Glomerular visceral epithelial cell (primary cell): ENCODE measurements around the gene UBR2.
"Not testable (repeated sequence)": the region's sequence is repeated elsewhere in the genome, so short reads cannot be mapped to it uniquely, and the experiment has no call there.

Source experiments
- DNase-seq: peaks from one replicate; pipeline ENCODE4 v3.0.0-alpha.2; 2016; ENCODE audit errors: extremely low spot score

UBR2 gene

DNA sequence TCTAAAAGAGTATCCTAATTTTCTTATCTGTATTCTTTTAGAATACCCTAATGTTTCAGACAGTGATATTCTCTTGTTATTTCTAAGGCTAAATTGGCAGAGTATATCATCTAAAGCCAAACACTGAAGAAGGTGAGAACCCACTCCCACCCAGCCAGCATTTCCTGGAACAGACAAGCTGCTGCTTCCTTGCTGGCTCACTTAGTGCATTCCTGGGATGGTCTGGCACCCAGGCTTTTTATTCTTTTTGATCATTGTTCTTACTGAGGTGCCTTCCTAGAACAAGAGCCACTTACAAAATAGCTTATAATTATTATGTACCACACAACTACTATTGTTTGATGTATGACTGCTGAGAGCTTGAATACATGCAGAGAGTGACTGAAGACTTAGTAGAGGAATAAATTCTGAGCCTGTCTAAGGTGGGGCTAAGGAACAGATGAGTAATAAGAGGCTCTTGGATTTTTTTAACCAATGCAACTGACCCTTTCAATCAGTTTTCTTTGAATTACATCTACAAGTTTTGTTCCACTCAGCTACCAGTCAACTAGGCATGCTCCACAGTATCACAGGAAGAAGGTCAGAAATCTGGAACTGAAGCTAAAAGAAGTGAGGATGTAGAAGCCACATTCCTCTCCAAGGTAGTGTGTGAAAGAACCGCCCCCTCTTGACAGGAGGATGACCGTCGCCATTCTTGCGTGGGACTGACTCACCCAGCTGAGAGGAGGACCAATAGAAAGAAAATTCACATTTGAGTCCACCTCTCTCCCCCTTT is 128.5 kb downstream of the UBR2 start:
- DNase-seq: peak; percentile 77

DNA sequence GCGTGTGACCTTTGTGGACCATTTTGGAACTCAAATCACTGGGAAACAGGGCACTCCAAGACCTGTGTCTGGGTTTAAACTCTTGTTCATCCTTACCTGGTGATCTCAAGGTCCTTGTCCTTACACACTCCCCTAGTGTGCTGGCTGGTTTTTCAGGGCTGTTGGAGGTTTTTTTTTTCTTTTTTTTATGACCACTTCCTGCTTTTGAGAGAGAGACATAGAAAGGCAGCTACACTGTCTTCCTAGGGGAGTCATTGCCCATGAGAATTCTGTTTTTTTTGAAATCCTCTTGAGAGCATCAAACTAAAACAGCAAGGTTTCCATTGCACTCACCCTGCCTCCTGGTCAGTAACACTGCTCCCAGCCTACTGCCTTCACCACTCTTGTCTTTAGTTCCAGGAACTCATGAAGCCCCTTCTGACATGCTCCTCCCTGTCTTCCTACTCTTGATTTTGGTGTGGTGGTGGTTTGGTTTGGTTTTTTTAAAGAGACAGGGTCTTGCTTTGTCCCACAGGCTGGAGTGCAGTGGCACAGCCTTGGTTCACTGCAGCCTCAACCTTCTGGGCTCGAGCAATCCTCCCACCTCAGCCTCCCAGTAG is 130.0 kb downstream of the UBR2 start:
- DNase-seq: no peak

DNA sequence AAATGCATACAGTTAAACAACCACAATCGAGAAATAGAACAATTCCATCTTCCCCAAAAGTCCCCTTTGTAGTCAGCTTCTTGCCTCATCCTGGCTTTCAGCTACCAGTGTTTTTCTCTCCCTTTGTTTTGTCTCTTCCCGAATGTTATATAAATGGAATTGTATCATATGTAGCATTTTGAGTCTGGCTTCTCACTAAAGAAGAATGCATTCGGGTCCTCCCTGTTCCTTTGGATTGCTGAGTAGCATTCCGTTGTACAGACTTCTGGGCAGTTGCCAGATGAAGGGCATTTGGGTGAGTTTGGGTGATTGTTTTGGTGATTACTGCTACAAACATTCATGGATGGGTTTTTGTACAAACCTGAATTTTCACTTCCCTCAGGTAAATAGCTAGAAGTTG is 130.8 kb downstream of the UBR2 start:
- no peak for DNase-seq

DNA sequence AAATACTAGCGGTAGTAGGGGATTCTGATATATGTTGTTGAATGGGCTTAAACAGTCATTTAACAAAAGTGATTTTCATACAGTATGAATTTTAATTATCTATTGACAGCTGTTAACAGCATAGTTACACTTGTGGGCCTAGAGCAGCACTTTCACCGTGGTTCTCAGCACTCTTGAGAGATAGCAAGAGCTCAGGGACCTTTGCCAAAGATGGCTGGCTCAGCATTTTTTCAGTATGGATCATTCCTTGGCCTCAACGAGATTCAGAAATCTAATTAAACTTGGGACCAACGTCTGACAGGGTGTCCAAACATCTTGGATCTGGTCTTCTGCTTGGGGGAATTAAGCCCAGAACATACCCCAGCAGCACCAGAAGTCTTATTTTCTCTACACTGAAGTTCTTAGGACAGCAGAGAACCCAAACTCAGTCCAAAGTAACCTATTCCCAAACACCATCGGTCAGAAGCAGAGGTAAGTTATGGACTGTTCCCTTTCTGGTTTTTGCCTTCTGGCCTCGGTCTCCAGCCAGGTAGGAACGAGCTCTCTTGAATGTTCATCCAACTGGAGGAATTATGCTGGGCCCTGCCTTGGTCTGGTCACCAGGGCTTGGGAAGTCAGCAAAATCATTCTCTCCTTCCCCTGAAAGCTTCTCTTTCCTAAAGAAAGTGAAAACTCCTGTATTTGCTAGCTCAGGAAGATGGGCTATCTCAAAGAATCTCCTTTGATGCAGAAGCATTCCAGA is 132.9 kb downstream of the UBR2 start:
- no peak for DNase-seq

DNA sequence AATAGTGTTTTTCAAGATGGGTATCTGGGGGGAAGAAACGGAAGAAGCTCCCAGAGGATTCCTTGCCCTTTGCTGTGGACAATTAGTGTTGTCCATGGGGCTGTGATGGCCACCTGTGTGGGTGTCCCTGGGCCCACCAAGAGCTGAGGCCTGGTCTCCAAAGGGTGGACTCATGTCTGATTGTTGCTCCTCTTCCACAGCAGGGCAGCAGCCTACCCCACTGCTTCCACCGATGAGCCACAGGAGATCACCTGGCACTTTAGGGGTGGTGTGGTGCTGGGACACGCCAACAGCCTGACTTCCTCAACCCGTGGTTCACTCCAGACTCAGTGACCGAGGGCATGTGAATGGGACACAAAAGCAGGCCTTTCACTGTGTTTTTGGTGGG is 133.4 kb downstream of the UBR2 start:
- no peak for DNase-seq

DNA sequence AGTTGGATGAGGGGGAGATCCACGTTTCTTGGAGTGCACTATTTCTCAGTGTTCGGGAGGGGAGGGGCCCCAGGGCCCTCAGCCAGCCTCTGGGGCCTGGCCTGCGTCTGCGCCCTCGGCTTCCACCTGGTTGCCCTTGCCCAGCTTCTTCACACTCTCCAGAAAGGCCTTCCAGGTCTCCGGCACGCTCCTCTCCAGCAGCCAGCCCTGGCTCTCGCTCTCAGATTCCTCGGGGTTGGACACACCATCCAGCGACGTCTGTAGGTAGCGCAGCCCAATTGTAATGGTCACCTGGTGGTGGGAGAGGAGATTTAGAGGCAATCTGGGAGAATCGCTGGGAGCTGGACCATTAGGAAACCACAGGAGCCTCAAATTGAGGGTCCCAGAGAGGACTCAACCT is 134.4 kb downstream of the UBR2 start:
- DNase-seq: no peak

DNA sequence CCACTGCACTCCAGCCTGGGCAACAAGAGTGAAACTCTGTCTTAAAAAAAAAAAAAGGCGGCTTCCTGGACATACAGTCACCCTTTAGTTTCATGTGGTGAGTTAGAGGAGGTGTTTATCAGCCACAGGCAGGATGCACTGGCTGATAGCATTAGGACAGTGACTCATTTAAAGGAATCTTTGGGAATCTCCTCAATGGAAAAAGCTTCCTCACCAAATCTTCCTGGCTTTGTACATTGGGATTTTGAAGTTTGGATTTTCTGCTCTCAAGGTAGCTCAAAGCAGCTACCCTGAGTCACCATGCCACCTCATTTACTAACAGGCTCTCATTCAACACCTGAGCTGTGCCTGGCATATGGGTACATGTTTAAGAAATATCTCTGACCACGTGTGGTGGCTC is 138.4 kb downstream of the UBR2 start:
- peak; percentile 84 for DNase-seq

DNA sequence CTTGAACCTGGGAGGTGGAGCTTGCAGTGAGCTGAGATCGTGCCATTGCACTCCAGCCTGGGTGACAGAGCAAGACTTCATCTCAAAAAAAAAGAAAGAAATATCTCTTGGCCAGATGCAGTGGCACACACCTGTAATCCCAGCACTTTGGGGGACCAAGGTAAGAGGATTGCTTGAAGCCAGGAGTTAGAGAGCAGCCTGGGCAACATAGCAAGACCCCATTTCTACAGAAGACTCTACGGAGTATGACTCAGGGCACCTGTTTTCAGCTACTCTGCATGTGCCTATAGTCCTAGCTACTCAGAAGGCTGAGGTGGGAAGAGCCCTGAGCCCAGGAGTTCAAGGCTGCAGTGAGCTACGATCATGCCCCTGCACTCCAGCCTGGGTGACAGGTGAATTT is 139.0 kb downstream of the UBR2 start:
- not testable (repeated sequence) for DNase-seq

DNA sequence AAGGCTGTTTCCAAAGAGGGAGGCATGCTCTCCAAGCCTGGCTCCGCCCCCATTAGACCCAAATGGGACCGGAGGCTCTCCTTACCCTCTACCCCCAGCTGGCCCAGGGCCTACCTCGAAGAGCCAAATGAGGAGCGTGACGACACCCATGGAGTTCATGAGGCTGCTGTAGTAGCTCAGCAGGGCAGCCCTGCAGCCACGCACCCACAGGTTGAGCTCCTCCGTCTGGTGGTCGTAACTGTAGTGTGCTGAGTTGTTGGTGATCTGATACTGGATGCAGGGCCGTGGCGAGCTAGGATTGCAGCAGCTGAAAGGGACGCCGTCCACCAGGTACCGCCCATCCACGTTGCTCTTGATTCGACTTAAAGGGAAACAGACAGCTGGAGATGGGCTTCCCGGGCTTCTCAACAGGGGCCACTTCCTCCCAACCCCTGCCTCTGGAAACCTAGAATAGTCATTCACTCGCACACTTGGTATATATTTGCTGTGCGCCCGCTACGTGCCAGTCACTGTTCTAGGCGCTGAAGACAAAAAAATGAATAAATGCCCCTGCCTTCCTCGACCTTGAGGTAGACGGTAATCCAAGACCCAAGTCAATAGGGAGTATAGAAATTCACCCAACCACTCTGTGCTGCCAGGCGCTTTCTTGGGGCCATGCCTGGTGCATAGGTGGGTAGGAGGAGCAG is 140.6 kb downstream of the UBR2 start:
- DNase-seq: no peak

DNA sequence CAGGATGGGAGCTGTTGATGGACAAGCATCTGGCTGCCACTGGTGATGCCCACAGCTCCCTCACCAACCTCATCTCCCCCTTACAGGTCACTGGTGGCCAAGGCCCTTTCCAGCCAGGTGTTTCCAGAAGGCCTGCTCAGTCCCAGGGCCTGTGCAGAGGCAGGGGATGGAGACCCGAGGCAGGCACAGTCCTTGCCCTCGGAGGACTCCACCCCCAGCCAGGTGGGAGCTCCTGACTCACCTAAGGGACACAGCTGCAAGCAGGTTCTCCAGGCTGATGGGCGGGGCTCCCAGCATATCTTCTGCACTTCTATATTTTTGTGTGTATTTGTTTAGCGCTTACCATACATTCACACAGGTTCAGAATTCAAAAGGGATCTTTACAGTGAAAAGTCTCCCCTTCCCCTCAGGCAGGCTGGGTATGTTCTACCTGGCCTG is 141.1 kb downstream of the UBR2 start:
- DNase-seq: no peak

DNA sequence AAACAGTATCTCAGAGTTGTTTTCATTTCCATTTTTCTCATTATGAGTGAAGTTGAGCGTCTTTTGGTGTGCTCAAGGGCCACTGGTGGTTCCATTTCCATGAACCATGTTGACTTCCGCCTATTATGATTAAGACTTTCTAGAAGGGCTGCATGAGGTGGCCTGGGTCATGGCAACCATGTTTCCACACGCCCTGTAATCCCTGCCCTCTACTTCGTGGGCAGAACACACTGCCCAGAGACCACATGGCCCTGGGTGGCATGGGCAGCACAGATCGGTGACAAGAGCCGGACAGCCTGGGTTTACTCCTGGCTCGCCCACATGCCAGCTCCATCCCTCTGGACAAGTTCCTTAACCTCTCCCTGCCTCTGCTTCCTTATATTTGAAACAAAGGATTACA is 143.8 kb downstream of the UBR2 start:
- no peak for DNase-seq

DNA sequence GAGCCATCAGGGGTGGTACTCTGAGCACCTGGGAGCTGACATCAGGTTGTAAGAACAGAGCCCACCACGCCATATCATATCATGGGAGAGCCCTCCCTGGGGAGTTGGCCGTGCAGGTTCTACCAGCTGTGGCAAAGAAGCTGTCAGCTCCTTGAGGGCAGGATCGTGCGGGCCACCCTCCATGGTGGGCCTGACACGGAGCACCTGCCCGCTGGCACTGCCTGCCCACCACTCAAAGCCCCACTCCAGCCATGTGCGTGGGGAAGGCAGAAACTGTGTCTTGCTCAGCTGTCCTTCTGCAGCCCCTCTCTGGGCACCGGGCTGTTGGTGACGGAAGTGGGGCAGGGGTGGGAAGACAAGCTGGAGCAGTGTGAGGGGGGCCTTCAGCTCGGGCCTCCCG is 144.3 kb downstream of the UBR2 start:
- DNase-seq: no peak

DNA sequence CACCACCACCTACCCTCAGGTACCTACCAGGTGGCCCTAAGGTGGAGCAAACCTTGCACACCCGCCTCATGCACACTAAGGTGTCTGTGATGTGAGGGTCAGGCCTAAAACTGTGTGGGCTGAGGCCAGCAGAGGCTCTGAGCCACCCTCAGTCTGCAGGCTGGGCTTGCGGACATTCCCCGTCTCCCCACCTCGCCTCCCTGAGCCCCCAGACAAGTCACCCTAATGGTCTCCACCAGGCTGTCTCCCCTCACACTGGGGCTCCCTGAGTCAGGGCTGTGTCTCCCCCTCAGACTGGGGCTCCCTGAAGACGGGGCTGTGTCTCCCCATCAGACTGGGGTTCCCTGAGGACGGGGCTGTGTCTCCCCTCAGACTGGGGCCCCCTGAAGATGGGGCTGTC is 146.0 kb downstream of the UBR2 start:
- no peak for DNase-seq

DNA sequence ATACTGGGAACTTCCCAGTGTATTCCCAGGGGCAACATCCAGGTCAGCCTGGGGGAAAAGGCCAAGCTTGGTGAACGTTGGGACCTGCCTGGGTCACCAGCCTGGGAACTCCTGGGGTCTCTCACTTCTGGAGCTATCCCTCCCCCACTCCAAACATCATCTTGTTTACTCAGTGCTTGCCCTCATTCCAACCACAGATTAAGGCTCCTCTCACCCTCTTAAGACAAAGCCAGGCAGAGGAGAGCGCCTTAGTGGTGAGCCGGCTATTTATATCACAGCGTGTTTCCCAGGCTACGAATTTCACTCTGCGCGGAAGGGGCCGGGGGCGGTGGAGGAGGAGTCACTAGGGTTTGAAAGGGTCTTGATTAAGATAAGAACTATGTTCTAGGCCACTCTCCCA is 146.5 kb downstream of the UBR2 start:
- DNase-seq: no peak

DNA sequence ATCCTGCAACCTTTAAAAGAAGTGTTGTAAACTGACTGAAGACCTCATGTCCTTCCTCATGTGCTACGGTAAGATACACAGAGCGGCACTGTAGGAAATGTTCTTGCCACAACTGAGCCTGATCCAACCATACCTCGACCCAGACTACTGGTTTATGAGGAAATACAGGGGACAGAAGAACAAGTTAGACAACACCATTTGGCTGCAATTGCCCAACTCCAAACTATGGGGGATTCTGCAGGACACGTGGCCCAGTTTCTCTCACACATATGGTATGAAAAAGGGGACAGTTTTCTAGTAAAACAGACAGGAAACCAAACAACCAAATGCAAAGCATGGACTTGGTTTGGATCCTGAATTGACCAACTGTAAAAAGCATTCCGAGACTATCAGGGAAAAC is 148.1 kb downstream of the UBR2 start:
- DNase-seq: no peak

DNA sequence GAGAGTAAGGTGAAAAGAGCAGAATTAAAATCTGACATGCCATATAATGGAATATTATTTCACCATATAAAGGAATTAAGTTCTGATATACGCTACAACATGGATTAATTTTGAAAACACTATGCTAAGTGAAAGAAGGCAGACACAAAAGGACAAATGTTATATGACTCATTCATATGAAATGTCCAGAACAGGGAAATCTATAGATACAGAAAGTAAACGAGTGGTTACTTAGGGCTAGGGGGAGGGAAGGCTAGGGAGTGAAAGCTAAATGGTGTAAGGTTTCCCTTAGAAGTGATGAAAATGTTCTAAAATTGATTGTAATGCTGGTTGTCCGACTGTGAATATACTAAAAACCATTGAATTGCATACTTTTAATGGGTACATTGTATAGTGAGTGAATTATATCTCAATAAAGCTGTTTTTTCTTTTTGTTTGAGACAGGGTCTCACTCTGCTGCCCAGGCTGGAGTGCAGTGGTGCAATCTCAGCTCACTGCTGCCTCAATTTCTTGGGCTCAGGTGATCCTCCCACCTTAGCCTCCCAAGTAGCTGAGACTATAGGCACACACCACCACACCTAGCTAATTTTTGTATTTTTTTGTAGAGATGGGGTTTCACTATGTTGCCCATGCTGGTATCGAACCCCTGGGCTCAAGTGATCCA is 150.4 kb downstream of the UBR2 start:
- peak; percentile 15 for DNase-seq

DNA sequence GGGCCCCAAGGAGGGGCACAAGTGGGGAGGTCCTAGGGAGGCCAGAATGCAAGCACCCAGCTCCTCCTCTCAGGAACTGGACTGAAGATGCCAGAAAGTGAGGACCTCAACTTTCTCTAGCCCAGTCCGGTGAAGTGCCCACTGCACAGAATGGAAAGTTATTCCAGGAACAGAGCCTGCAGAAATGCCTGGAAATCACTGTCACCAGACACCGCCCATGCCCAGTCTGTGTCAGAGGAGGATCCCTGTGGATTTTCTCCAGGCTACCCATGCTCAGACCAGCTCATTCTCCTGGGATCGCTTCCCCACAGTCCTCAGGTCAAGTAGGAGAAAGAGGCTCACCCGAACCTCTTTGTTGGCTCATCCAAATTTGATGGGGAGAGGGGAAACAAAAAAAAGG is 152.0 kb downstream of the UBR2 start:
- no peak for DNase-seq

DNA sequence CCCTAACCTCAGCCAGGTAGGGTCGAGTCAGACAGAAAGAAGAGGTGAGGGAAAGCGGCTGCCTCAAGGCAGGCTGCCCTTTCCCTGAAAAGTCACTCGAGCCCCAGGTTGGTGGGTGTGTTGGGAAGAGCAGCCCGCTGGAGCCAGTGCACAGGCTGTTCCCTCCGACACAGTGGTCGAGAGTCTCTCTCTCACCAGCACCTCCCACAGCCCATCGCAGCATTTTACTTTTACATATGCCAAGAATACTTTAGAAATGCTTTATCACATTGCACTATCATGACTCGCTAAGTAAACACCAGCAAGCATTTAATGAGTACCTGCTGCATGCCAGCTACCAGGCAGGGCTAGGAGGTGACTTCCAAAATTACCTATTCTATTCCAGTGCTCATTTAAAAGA is 156.9 kb downstream of the UBR2 start:
- DNase-seq: no peak

DNA sequence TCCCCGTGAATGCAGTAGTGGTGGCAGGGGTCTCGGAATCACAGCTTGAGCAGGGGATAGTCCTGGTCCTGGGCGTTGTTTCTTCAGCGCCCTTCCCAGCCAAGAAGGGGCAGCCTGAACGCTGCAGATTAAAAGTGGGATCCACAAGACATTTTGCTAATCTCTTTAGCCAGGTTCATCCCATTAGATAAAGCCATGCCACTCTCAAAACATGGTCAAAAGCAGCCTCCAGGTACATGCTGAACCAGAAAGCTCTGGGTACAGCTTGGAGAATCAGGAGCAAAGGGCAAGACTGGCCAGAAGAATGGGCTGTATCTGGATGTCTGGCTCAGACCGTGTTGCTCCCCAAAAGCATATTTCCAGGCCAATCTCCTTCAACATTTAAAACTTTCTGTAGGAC is 158.7 kb downstream of the UBR2 start, which contains the start of gene PRPH2:
PRPH2 (minus strand) TSS at position 101 of the 400 bp plus-strand sequence. CDS start 263 bp downstream, outside the sequence.
- no peak for DNase-seq

DNA sequence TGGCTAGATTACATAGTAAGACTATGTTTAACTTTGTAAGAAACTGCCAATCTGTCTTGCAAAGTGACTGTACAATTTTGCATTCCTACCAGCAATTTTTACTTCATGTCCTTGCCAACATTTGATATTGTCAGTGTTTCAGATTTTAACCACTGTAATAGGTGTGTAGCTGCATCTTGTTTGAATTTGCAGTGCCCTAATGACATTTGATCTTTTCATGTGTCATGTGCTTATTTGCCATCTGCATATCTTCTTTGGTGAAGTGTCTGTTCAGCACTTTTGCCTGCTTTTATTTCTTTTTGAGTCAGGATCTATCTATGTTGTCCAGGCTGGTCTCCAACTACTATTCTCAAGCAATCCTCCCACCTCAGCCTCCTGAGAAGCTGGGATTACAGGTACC is 161.0 kb downstream of the UBR2 start:
- no peak for DNase-seq

DNA sequence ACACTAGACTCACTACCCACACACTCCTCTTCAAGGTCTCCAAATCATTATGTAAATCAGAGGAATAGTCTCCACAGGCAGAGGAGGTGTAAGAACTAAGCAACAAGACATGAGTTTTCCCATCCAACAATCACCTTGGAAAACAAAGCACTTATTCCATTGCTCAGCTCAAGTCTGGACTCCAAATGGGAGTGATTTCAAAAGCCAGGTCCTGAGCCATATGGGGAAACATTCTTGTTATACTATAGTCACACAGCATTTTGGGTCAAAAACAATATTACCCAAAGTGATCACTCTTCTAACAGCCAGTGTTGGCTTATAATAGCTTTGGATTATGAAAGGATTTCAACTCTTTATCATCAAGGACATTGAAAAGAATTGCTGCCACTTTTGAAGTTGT is 162.2 kb downstream of the UBR2 start:
- no peak for DNase-seq
